NCI-H345 treated with DMSO at 0.1 percent for 48 hours (cell line): ENCODE results near the gene DVL1.

Experiments used
- DNase-seq: peaks from one replicate; lab custom pipeline; 2025; ENCODE audit not compliant: unreplicated experiment; lab: John Stamatoyannopoulos, UW

Gene DVL1

DNA sequence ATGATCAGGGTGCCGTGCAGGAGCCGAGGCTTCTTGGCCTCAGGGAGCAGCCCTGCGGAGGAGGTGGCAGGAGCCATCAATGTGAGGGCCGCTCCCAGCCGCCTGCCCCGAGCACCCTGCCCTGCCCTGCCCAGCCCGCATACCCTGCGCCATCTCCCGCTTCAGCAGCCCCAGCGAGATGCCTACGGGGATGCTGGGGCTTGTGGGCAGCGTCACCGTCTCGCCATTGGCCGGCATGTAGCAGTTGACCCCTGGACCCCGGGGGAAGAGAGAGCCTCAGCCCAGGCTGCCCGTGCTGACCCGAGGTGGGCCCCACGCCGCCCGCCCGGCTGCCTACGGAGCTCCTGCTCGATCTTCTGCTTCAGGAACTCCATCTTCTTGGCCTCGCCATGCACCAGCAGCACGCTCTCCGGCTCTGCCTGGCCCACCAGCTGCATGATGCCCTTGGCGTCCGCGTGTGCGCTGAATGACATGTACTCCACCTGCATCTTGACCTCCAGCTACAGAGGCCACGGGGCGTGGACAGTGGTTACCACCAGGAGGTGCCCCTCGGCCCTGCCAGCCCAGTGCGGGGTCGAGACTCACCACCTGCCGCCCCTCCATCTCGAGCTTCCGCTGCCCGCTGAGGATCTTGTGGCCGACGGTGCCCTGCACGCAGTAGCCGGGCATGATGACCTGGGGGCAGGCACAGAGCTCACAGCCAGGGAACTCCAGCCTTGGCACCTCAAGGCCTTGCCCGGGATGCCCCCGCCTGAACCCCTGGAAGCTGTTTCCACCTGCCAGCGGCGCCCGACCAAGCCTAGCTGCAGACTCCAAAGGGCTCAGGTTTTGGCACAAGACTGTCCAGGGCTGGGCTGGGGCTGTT is 36.5 kb downstream of the DVL1 start:
- no peak for DNase-seq

DNA sequence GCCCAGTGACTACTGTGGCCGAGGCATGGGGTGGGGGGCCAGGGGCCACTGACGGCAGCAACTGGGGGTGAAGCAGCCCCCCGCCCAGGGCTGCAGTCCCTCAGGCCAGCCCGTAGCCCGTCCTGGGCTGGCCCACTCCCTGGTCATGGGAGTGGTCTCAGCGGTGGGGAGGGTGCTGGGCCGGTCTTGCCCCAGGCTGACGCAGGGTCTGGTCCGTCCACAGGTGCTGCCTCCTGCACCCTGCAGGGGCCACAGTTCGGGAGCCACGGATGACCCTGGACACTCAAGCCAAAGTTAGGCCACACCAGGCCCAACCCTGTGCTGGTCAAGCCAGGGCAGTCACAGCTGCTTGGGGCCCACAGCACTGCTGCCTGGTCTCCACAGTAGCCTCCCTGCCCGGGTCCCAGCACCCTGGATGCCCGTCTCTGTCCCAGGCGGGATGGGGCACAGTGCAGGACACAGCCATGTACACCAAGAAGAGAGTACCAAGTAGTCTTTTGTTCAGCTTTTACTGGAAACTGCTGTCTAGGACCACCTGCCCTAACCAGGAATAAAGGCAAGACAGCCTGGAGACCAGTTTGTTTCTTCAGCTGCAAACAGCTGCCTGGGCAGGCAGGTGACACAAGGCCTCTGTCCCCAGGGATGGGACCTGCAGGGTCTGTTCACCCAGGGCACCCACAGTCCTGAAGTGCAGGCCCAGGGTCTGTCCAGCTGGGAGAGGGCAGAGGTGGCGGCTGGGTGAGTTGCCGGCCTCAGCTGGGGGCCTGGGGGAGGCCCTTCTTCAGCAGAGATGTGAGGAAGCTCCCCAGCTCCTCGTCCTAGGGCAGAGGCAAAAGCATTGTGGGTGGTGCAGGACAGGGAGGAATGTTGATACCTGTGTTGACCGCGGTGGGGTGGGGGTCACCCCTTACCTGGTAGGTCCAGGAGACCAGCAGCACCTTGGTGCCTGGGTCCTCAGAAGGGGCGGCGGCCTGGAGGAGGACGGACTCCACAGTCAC is 37.8 kb downstream of the DVL1 start:
- no peak for DNase-seq

DNA sequence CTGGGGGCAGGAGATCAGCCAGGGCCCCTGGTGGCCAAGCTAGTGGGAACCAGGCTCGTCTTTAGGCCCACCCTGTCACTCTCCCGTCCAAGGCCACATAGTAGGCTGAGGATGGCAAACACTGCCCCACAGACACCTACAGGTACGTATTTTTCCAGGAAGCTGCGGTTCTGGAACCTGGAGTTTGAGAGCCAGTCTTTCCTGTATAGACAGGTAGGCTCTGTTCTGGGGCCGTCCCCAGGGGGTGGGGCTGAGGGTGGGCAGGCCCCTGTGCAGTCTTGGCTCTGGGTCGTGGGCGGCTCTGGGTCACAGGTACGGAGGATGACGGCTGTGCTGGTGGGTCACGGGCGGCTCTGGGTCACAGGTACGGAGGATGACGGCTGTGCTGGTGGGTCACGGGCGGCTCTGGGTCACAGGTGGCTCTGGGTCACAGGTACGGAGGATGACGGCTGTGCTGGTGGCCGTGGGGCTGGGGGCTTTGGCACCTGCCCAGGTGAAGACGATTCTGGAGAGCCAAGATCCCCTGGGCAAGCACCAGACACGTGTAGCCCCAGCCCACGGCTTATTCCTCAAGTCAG is 38.7 kb downstream of the DVL1 start:
- DNase-seq: no peak

DNA sequence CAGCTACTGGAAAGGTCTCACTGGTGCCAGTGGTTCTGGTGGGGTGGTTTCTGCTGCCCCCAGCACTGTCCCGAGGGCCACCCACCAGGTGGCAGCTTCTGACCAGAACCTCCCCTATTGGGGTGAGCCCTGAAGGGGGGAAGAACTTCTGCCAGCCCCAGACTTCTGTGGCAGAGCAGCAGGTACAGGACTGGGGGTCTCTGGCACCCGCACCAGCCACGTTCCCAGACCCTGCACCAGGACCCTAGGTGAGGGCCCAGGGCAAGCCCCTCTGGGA is 39.2 kb downstream of the DVL1 start:
- DNase-seq: no peak

DNA sequence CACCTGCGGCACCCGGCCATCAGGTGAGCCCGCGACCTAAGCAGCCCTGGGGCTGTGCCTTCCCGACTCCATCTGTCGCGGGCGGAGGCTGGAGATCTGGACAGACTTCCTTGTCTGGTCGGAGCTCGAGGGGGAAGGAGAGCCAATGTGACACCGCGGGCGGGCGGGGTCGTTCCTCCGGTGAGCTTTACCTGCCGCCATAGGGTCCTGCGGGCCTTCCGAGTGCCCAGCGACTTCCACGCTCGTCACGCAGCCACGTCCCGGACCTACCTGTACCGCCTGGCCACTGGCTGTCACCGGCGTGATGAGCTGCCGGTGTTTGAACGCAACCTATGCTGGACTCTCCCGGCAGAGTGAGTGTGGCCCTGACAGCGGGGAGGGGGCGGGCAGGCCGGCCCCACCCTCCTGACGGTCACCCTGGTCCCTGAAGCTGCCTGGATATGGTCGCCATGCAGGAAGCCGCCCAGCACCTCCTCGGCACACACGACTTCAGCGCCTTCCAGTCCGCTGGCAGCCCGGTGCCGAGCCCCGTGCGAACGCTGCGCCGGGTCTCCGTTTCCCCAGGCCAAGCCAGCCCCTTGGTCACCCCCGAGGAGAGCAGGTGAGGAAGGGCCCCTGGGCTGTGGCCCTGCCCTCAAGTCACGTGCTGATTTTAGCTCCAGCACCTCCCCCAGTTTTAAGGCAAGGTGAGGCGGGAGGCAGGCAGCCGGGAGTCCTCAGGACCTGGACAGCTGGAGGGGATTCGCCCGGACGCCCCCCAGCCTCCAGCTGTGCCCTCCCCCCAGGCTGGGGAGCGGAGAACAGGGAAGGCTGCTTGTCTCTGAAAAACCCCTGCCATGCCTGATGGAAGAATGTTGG is 39.7 kb downstream of the DVL1 start:
- DNase-seq: no peak

DNA sequence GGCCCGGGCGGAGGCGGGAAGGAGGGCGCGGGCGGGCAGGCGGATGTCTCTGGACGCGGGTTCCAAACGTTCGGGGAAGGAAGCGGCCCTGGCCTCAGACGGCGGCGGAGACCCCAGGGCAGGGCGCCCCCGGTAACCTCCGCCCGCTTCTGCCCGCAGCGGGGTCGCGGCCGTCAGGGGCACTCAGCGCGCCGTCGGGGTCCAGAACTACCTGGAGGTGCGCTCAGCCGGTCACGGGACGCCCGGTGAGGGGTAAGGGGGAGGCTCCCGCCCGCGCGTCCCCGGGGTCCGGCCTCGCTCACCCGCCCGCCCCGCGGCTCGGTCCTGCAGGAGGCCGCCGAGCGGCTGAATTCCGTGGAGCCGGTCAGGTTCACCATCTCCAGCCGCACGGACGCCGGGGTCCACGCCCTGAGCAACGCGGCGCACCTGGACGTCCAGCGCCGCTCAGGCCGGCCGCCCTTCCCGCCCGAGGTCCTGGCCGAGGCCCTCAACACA is 40.4 kb downstream of the DVL1 start:
- DNase-seq: no peak

DNA sequence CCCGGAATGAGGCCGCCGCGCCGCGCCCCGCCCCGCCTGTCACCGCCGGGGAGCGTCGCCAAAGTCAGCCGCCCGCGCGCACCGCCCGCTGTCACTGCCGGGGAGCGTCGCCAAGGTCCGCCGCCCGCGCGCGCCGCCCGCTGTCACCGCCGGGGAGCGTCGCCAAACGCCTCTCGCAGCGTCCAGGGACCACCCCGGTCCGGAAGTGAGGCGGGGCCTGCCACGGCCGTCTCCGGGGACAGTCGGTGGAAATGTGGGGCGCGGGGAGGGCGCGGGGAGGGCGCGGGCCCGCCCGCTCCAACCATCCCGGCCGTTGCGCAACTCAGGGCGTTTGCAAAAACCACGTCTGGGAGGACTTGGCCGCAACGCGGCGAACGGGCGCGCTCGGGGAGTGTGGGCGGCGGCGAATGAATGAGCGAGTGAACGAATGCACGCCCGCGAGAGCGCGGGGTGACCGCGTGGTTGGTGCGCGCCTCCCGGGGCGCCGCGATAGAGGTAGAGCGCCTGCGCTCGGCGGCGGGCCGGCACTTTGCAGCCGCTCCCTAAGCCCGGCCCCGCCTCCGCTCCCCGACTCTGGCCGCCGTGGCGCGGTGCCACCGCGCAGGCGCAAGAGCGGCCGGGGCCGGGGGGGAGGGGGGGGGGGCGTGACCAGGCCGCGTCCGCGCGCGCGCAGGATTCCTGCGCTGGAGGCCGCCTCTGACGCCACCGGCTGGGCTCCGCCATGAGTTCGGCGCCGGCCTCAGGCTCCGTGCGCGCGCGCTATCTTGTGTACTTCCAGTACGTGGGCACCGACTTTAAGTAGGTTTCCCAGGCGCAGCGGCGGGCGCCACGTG is 41.1 kb downstream of the DVL1 start, which contains the start of the genes ACAP3 and PUSL1:
Gene ACAP3 (minus strand): TSS at position 8 of the 833 bp plus-strand sequence. CDS start 115 bp downstream, outside the sequence.
Gene PUSL1 (plus strand): TSS at position 675 of the 833 bp plus-strand sequence. CDS start 47 bp downstream, at position 722.
- peak; percentile 86 for DNase-seq

DNA sequence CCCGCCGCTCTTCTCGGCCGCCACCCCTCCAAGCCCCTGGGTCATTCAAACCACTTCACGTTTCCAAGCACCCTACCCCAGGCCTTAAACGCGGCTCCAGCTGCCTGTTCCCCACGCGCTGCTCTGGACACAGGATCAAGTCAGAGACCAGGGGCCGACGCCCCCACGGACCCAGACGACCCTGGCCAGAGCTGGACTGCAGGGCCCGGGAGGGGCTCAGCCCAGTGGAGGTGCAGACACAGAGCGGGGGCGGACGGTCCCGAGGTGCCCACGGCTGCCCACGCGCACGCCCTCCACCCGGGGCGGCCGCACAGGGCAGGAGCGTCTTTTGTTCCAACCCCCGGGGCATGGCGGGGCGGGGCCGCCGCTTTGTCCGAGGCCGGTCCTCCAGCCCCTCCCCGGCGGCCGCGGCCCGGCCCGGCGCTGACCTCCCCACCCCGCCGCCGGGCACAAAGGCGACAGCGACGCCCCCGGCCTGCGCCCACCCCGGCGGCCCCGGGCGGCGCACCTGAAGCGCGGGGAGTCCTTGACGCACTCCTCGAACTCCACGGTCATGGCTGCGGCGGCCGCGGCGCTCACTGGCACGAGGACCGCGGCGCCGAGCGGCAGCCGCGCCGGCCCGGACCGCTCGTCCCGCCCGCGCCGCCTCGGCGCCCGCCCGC is 41.8 kb downstream of the DVL1 start:
- DNase-seq: no peak

DNA sequence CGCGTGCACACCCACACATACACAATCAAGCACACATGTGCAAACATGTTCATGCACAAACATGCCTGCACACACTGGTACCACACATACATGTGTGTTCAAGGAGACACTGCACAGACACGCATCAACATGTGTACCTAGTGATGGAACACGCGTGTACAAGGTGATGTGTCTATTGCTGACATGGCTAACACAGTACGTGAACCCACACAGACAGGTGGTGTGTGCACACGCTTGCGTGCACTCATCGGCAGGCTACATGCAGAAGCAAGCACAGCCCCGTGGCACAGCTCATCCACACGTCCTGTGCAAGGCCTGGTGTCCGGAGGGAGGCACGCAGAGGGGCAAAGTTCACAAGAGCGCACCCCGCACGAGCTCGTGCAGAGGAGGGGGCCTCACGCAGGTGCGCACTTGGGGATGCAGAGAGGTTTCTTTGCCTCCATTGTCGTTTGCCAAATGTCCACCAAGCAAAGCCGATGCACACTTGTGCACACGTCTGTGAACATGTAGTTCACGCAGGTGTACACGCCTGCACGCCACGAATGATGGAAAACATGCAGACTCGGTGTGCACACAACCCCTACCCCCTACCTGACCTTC is 42.5 kb downstream of the DVL1 start:
- no peak for DNase-seq

DNA sequence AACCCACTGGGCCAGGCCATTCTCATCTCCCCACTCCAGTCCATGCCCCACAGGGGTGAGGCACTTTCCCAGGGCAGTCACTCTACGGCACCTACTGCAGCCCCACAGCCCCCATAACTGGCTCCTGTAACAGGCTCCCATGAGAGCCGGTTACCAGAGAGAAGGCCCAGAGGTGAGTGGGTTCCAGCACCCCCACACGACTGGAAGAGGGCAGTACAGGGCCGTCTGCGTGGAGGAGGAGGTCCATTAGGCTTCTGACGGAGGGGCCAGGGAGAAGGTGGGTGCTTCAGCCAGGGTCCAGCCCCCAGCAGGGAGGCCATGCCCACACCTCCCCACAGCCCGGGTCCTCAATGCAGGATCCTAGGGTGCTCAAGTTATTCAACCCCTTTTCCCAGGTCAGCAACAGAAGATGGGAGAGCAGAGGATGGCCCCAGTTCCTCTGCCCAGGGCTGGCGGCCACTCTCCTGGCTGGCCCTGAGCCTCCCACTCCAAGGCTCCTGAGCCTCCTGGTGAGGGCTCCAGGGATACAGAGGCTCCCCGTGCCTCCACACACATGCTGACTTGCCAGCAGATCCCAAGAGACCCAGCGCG is 43.1 kb downstream of the DVL1 start:
- no peak for DNase-seq

DNA sequence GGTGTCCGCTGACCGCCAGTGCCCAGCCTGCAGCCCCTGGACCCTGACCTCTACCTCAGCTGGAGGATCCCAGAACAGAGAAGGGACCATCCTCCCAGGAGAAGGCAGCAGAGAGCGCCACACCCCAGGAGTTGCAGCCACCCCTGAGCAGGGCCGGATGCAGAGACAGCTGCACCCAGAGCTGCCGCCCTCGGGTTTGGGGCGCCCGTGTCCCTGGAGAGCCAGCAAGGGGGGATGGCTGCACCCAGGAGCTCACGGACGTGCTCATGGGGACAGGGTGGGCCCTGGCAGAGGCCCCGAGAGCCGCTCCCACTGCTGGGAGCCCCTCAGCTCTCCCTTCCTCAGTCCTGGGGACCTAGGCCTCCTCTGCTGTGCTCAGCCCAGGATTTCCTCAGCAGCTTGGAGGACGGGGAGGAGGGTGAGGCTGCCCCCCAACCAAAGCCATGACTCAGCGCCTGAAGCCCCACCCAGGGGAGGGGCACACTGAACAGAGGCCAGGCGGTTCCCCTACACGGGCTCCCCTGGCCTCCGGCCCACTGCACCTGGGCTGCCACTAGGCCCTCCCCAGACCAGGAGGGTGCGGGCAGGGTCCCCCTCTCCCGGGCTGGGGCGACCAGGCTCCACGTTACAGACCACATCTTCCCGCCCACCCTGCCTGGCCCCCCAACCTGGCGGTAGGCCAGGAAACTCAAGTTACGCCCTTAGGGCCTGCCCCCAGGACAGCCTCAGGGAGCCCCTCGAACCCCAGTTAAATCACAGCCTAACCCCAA is 43.7 kb downstream of the DVL1 start:
- DNase-seq: no peak

DNA sequence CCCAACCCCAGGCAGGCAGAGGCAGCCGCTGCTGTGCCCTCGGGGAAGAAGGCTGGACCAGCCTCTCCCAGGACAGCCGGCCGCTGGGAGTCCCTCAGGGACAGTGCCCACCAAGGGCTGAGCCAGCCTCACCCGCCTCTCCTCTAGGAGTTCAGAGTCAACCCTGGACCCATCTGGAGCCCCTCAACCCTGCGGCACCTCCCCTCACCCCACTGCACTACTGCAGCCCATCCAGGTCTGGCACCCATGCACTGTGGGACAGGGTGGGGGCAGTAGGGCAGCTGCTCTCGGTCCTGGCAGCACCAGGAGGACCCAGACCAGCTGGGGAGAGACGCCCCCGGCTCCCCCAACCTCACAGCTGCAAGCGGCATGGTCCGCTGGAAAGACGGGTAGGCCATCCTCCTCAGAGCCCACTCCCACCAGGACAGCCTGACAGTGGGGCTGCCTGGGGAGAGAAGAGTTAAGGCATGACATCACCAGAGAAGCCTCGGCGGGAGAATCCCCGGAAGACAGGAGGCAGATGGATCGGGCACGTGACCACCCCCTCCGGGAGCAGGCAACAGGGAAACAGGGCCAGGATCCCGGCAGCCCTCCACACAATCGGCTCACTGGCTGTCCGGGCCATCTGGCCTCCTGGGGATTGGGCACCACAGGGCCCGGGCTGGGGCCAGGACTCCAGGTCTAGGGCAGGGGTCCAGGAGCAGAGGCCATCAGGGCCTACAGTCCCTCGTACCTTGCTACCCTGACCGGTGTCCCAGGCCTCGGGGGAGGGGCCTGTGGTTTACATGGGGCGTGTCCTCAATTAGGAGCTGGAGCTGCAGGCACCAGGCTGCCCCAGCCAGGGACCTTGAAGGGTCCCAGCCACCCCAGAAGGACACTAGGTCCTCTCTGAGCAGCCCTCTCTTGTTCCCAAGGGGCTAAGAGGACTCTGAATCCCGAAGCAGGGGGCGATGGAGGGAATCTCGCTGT is 44.6 kb downstream of the DVL1 start:
- peak; percentile 76 for DNase-seq

DNA sequence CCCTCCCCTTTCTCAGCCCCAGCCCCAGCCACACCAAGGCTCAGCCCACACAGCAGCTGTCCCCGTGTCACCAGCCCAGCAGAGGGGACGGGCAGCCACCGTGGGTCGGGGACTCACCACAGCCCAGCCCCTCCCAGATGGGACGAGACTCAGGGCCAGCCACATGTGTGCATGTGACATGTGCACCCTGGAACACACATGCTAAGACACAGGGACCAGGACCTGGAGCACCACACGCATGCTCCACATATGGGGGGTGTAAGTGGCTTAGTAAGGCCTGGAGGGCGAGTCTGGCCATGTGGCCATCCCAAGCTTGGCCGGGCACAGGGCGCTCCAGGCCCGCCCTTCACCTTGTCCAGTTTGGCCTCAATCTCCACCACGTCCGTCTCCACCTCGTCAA is 45.5 kb downstream of the DVL1 start:
- no peak for DNase-seq

DNA sequence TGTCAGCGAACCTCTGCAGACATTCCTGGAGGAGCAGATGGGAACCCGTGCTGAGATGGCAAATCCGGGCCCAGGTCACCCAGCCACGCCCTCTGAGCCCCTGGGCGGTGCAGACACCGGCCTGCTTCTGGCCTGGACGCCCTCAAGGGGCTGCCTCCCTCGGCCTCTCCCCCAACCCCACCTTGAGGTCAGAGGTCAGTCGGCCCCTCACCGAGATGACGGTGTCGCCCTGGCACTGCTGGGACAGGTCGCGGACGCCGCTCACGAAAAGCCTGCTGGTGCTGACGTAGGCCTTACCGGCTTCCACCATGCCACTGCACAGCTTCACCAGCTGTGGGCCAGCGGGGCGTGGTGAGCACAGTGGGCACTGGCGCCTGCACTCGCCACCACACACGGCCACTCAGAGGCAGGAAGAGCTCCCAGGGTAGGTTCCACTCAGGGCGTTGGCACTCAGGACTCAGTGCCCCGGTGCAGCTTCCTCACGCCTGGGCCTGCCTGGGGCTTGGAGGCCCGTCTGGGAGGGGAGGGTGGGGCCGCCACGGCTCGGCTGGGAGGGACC is 46.2 kb downstream of the DVL1 start:
- no peak for DNase-seq

DNA sequence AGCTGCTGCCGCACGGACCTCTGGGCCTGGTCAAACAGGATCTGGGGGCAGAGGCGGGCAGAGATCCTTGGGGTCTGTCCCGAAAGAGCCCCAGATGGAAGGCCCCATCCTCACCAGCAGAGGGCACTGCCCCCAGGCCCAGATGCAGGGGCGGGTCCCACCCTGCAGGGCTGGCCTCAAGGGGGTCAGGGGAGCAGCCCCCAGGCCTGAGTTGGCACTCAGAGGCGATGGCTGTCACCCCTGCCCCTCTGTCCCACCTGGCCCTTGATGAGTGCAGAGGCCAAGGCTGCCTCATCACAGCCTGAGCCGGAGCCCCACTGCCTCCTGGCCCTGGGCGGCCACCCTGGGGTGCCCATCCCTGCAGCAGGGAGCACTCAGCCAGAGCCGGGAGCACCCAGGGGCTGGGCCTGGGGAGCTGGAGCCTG is 47.2 kb downstream of the DVL1 start:
- no peak for DNase-seq

DNA sequence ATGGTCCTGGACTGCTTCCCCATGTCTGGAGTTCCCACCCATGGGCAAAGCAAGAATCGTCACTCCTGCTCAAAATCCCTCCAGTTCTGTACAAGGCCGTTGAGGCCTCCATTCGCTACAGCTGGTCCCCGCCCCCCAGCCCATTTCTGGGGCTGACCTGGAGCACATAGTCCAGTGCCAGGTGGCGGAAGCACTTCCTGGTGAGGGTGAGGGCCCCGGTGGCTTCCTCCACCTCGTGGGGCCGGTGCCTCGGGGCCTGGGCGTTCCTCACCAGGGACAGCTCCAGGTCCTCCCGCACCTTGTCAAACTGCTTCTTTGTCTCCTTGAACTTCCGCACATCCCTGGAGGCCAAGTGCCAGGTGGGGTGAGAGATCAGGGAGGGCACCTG is 48.9 kb downstream of the DVL1 start:
- no peak for DNase-seq
